ENCODE data around the gene GFAP.
"Not testable (repeated sequence)": the region's sequence is repeated elsewhere in the genome, so short reads cannot be mapped to it uniquely, and the experiment has no call there.

Gene GFAP

DNA sequence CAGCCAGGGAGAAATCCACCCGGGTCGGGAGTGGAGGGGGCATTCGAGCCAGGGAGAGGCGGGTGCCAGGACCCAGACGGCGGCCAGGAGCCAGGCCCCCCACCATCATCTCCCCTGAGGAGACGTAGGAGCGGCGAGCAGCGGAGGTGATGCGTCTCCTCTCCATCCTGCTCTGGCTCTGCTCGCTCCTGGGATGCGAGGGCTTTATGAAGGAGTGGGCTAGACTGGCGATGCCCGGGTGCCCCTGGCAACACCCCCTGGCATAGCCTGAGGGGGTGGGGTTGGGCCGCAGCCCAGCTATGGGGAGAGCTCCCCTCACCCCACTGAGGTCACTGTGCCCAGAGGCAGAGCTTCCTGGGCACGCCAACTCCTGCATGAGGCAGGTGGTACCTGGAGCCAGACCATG is at the start of gene GFAP:
Gene GFAP, minus strand, starts transcription at position 180 of the 406 bp plus-strand sequence. Its CDS starts 14 bp downstream, at position 166.
- DNase-seq (ENCODE audit: low spot score) = no peak

GRCh38 chr17:44961921-44962350 is 46.6 kb upstream of the GFAP start:
- no peak for DNase-seq (ENCODE audit: low spot score)

DNA sequence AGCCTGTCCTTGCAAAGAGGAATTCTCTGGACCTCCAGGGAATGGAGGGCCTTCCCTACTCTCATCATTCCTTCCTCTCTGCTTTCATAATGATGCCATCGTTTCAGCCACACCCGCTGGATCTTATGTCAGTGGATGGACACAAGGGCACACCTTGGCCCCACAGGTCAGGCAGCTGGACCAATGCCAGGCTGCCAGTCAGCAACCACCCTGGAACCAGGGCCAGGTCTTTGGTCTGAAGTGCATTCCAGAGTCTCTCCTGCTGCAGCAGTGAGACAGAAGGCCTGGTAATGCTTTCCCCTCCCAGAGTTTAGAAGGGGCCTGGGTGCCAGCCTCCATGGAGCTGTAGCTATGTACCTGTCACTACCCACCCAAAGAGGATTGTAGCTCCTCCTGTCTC is 45.4 kb upstream of the GFAP start:
- no peak for DNase-seq (ENCODE audit: low spot score)

GRCh38 chr17:44959821-44960531 is 44.7 kb upstream of the GFAP start:
- DNase-seq (ENCODE audit: low spot score) = peak; percentile 65

DNA sequence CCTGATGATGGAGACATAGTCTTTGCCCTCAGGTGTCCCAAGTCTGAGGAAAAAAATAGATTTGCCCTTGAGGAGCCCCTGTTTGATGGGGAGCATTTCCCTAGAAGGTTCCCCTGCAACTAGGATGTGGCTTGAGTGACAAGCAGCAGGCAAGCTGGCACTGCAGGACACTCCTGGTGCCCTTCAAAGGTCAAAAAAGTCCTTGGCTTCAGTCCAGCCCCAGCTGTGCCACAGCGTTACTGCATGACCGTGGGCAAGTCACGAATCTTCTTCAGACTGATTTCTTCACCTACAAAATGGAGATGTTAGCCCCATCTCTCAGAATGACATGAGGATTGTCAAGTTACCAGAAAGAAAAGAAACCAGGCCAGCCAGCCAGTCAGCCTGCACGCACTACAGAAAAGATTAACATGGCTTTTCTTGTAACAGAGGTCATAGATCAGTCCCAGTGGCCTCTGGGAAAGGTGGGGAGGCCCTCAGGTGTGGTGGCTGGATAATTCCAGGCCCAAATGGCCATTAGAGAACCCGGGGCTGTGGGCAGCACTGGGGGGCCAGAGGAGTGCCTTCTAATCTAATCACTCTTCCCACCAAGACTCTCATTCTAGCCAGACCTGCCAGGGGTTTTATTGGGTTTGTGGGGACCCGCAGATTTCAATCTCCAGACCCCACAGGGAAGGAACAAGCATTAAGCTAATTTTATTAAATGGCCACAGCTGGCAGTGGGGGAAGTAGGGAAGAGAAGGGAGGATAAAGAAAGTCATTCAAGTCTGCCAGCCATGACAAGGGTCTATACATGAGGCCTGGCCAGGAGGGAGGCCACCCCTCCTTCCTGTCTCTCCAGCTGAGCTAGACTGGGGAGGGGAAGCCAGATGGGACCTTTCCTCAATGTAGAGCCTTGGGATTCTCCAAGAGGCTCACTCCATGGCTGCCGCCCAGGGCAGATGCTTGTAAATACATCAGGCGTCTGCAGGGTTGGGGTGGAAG is 42.0 kb upstream of the GFAP start:
- peak; percentile 37 for DNase-seq (ENCODE audit: low spot score)

DNA sequence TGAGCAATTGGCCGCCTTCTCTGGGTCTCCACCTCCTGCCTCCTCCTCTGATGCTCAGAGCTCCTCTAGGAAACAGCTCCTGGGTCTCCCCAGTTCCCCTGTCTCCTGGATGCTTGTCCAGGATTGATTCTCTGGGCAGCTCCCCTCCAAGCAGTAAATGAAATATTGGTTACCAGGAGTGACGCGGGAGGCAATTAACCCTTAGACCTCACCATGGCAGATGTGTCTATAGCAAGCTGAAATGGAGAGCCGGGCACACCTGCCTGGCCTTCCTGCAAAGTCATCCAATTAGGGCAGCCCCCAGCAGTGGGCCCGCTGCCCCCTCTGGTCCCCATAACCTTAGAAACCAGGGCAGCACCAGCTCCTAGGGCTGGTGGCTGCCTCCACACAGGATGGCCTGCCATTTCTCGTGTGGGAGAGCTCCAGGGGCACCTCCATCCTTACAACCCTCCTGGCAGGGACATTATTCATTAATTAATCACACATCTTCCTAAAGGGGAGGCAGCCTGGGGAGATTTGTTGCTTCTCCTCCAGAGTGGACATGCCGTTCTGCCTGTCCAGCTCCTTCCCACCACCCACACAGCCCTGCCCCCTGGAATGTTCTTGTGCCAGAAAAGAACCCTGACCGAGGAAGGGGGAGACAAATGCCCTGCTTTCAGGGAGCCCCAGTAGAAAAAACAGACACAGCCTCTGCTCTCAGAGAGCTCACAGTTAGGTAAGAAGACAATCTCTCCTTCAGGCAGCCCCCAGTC is 40.5 kb upstream of the GFAP start:
- peak; percentile 55 for DNase-seq (ENCODE audit: low spot score)

DNA sequence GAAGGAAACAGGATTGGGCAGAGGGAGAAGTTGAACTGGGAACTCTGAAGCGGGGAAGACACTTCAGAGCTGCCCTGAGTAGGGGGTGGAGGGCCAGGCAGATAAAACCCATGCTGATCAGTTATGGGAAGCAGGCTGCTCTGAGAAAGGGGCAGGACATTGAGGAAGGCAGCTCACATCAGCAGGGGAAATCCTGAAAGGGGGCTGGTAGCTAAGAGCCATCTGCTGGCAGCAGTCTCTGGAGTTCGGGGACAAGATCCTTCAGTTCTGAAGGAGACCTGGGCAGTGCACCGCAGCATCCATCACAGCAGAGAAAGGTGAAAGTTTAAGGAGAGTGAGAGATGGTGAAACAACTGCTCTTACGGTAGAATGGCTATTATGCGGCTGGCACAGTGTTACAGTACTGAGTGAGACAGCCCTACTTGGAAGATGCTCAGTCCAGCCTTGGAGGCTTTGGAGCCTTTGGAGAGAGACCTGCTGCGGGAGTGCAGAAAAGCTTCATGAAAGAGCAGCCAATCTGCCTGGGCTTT is 37.7 kb upstream of the GFAP start:
- peak; percentile 53 for DNase-seq (ENCODE audit: low spot score)

DNA sequence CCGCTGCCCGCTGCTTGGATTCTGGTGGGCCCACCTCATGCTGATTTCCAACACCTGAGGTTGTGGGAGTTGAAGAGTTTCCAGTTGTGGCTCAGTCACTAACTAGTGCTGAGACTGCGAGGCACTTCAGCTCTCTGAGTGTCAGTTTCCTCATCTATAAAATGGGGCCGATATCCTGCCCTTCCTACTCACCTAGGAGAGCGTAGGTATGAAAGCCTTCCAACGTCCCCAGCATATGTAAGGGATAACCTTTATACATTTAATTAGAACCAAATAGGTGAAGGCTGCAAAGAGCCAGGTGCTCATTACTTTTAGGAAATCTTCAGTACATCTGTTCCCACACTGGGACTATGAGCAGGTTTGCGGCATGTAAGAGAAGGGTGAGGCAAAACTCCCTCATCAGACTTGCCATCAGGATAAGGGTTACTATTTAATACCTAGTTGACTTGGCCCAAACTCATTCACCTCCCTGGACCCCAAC is 33.1 kb upstream of the GFAP start:
- DNase-seq (ENCODE audit: low spot score) = peak; percentile 4

DNA sequence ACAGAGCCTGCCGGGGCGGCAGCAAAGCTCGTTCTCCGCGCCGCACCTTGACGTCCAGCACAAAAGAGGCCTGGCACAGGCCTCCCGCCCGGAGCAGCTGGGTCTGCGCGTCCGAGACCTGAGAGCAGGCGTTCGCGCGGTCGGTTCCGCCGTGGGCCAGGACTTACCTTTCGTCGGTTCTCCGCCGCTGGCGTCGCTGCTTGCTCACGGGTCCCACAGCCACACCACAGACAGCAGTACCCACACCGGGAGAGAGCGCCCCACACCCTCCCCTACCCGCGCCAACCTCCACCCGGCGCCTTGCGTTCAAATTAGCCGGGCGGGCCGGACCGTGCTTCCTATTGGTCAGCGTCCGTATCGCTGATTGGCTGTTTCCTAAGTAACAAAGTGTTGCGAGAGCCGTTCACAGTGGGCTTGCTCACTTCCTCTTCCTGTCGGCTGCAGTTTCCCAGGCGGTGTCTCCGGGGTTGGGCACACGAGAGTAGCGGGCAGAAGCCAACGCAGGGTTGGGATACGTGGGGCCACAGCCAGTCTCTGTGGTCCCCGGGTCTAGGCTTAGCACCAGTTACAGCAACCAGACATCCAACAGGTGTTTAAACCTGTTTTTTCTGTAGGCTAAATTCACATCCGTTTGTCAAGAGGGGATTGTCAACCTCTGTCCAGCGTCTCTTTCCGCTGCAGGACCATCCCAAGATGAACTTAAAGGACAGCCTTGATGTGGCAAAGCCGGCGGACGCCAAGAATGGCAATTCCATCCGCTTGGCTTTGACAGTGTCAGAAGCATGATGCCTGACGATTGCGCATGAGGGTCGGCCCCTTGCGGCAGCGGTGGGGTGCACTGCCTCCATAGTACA is 32.4 kb upstream of the GFAP start, which contains the start of gene KIF18B:
Gene KIF18B, minus strand, starts transcription at position 313 of the 854 bp plus-strand sequence. CDS start 11,429 bp downstream, outside the sequence.
- DNase-seq (ENCODE audit: low spot score) = peak; percentile 89

- DNase-seq (ENCODE audit: low spot score) = not testable (repeated sequence)
Observed at GRCh38 chr17:44945652-44946051, 30.4 kb upstream of the GFAP start.

DNA sequence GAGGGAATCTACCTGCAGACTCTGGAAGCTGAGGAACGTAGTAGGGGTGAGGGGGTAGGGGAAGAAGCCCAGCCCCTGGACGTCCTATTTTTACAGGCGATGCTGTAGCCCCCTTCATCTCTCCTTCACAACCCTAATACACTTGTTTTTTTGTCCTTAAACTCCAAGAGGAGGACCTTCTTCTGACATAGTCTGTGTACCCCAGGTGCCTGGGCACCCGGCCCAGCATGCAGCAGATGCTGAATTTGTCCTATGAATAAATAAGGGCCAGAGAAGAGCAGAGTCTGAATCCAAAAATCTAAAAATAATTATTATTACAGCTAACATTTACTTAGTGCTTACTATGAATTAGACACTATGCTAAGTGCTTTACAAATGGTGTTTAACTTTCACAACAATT is 27.2 kb upstream of the GFAP start:
- no peak for DNase-seq (ENCODE audit: low spot score)

DNA sequence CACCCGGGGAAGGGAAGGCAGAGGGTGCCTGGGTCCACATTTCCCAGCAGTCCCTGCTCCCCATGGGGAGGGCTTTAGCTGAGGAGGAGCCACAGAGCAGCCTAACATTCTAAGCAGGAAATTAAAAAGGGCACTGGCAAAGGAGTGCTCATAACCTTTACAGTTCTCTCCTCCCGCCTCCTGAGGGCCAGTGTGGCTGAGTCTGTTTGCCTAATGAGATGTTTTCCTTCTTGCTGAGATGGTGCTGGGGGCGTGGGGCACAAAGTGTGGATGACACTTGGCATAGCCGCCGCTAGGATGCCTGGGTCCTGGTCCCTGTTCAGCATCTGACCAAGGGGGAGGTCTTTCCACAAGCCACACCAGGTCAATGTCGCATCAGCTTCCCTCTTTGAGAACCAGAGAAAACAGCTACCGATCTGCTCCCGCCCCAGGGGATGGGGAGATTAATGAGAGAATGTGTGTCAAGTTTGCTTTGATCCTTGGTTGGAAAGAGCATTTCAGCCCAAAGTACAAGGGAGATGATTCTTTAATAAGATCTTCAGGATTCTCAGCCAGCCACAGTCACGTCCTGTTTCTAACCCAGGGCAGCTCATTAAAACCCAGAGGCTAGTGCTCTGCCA is 26.5 kb upstream of the GFAP start:
- no peak for DNase-seq (ENCODE audit: low spot score)

DNA sequence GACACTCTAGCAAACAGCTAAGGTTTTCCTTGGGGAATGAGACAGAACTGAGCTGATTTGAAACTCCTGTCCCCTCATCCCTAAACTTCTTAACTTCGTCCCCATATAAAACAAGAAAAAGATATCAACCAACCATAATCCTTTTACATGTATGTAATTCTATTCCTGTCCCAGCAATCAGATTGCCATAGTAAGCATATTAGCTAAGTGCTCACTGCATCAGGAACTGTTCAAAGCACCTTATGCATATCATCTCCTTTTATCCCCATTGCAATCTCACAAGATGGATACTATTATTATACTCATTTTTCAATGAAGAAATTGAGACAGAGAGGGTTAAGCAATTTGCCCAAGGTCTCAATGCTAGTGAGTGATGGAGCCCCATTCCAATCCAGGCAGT is 25.5 kb upstream of the GFAP start:
- no peak for DNase-seq (ENCODE audit: low spot score)

DNA sequence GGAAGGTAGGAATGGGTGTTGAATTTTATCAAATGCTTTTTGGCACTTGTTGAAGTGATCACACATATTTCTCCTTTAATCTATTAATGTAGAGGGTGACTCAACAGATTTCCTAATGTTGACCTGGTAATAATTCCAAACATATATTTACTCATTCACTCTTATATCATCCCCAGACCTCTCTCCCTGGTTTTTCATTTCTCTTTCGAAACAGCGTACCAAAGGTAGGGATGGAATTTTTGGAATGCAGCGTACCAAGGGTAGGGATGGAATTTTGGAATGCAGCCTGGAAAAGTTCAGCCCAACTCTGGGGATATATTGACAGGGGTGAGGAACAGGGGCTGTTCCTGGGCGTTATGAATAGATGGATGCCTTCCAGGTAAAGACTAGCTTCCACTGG is 25.0 kb upstream of the GFAP start:
- no peak for DNase-seq (ENCODE audit: low spot score)

- DNase-seq (ENCODE audit: low spot score) = peak; percentile 60
Observed at GRCh38 chr17:44935116-44935515, 19.8 kb upstream of the GFAP start.

DNA sequence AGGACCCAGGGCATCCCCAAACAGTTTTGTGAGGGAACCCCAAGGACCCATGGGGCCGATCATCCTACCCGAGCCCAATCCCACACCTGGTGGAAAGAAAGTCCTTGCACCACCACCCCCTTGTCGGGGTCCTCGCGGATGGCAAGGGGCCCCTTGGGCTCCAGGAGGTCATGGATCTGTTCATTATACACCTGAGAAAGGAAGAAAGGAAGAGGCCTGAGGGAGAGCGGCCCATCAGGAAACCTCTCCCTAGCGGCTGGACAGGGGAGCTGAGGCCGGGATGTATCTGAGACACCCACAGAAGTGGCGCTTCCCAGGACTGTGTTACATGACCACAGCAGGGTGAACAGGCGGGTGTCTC is 19.4 kb upstream of the GFAP start:
- DNase-seq (ENCODE audit: low spot score) = no peak

GRCh38 chr17:44933824-44934744 is 18.8 kb upstream of the GFAP start:
- peak; percentile 53 for DNase-seq (ENCODE audit: low spot score)

- peak; percentile 40 for DNase-seq (ENCODE audit: low spot score)
Observed at GRCh38 chr17:44932787-44933097, 17.4 kb upstream of the GFAP start.

- DNase-seq (ENCODE audit: low spot score) = peak; percentile 60
Observed at GRCh38 chr17:44932096-44932786, 16.9 kb upstream of the GFAP start.
